ENCODE measurements around the gene CHD9.

Gene CHD9

GRCh38 chr16:53115047-53115446, 60.3 kb downstream of the CHD9 start:
- Histone ChIP-seq H3K4me2 (ENCODE audit: low read depth, low read length, poor library complexity, severe bottlenecking) (no peak overlapping the region), H3K9me2 (replicated peaks; ENCODE audit: low read depth, low read length) (no peaks in the 10 kb centered on the region), H3K36me3 (ENCODE audit: insufficient read depth, low read length) (no peaks in the 10 kb centered on the region), H3F3A (ENCODE audit: low read depth) (no peaks in the 10 kb centered on the region), H3K4me3 (ENCODE audit: low read length, poor library complexity, severe bottlenecking) (no peak overlapping the region), H3K9ac (ENCODE audit: low read depth, low read length, poor library complexity, severe bottlenecking) (no peak overlapping the region), H3K9me3 (ENCODE audit: insufficient read depth, low read depth, low read length) (no peaks in the 10 kb centered on the region), H3K27me3 (ENCODE audit: insufficient read depth, low read length, poor library complexity, severe bottlenecking) (no peaks in the 10 kb centered on the region), H3K4me1 (ENCODE audit: insufficient read depth, low read length, poor library complexity, severe bottlenecking) (no peaks in the 10 kb centered on the region), H3K79me2 (ENCODE audit: insufficient read depth, low read length) (no peaks in the 10 kb centered on the region), H4K20me1 (ENCODE audit: insufficient read depth, low read length, poor library complexity, severe bottlenecking) (no peaks in the 10 kb centered on the region), H2AFZ (ENCODE audit: low read length) (no peak overlapping the region)
- TF ChIP-seq, protein P1, sequence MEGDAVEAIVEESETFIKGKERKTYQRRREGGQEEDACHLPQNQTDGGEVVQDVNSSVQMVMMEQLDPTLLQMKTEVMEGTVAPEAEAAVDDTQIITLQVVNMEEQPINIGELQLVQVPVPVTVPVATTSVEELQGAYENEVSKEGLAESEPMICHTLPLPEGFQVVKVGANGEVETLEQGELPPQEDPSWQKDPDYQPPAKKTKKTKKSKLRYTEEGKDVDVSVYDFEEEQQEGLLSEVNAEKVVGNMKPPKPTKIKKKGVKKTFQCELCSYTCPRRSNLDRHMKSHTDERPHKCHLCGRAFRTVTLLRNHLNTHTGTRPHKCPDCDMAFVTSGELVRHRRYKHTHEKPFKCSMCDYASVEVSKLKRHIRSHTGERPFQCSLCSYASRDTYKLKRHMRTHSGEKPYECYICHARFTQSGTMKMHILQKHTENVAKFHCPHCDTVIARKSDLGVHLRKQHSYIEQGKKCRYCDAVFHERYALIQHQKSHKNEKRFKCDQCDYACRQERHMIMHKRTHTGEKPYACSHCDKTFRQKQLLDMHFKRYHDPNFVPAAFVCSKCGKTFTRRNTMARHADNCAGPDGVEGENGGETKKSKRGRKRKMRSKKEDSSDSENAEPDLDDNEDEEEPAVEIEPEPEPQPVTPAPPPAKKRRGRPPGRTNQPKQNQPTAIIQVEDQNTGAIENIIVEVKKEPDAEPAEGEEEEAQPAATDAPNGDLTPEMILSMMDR (conservative IDR thresholded peaks at IDR 0.05; ENCODE audit: low read length), result no peak
- TF ChIP-seq EZH2phosphoT487 (IDR thresholded peaks at IDR 0.05; ENCODE audit: borderline replicate concordance), result no peak

DNA sequence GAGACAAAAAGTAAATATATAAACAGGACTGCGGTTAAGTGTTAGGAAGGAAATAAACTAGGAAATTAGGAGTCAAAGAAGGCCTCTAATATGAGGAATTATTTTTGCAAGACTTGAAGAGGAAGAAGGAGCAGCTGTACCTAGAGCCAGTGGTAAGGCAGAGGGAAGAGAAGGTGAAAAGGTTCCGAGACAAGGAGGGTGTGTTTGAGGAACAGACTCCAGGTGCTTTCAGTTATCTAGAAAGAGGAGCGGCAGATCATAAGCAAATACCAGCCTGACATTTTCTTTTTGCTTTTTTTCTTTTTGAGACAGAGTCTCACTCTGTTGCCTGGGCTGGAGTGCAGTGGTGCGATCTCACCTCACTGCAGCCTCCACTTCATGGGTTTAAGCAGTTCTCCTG, 61.0 kb downstream of the CHD9 start:
- Histone ChIP-seq H3K9me2 (replicated peaks; ENCODE audit: low read depth, low read length) (no peaks in the 10 kb centered on the region), H3K4me2 (ENCODE audit: low read depth, low read length, poor library complexity, severe bottlenecking) (no peak overlapping the region), H3F3A (ENCODE audit: low read depth) (no peaks in the 10 kb centered on the region), H3K4me1 (ENCODE audit: insufficient read depth, low read length, poor library complexity, severe bottlenecking) (no peaks in the 10 kb centered on the region), H3K27me3 (ENCODE audit: insufficient read depth, low read length, poor library complexity, severe bottlenecking) (no peaks in the 10 kb centered on the region), H3K36me3 (ENCODE audit: insufficient read depth, low read length) (no peaks in the 10 kb centered on the region), H4K20me1 (ENCODE audit: insufficient read depth, low read length, poor library complexity, severe bottlenecking) (no peaks in the 10 kb centered on the region), H3K79me2 (ENCODE audit: insufficient read depth, low read length) (no peaks in the 10 kb centered on the region), H3K9me3 (ENCODE audit: insufficient read depth, low read depth, low read length) (no peaks in the 10 kb centered on the region), H3K4me3 (ENCODE audit: low read length, poor library complexity, severe bottlenecking) (no peak overlapping the region), H2AFZ (ENCODE audit: low read length) (no peak overlapping the region), H3K9ac (ENCODE audit: low read depth, low read length, poor library complexity, severe bottlenecking) (no peak overlapping the region)
- TF ChIP-seq, protein P1 (conservative IDR thresholded peaks at IDR 0.05; ENCODE audit: low read length), result no peak
- TF ChIP-seq EZH2phosphoT487 (IDR thresholded peaks at IDR 0.05; ENCODE audit: borderline replicate concordance), result no peak

GRCh38 chr16:53121043-53121620, 66.3 kb downstream of the CHD9 start:
- no peak overlapping the region for H3K9ac ChIP-seq (ENCODE audit: low read depth, low read length, poor library complexity, severe bottlenecking)
- H3K9me3 ChIP-seq (ENCODE audit: insufficient read depth, low read depth, low read length), result no peaks in the 10 kb centered on the region
- TF ChIP-seq, protein P1 (conservative IDR thresholded peaks at IDR 0.05; ENCODE audit: low read length), result no peak
- TF ChIP-seq EZH2phosphoT487 (IDR thresholded peaks at IDR 0.05; ENCODE audit: borderline replicate concordance), result no peak
- no peaks in the 10 kb centered on the region for H3K79me2 ChIP-seq (ENCODE audit: insufficient read depth, low read length)
- no peaks in the 10 kb centered on the region for H3K36me3 ChIP-seq (ENCODE audit: insufficient read depth, low read length)
- no peaks in the 10 kb centered on the region for H3K4me1 ChIP-seq (ENCODE audit: insufficient read depth, low read length, poor library complexity, severe bottlenecking)
- H3K9me2 ChIP-seq (replicated peaks; ENCODE audit: low read depth, low read length), result no peaks in the 10 kb centered on the region
- H2AFZ ChIP-seq (ENCODE audit: low read length), result no peak overlapping the region
- H3K27me3 ChIP-seq (ENCODE audit: insufficient read depth, low read length, poor library complexity, severe bottlenecking), result no peaks in the 10 kb centered on the region
- no peak overlapping the region for H3K4me3 ChIP-seq (ENCODE audit: low read length, poor library complexity, severe bottlenecking)
- no peaks in the 10 kb centered on the region for H3F3A ChIP-seq (ENCODE audit: low read depth)
- H3K4me2 ChIP-seq (ENCODE audit: low read depth, low read length, poor library complexity, severe bottlenecking), result no peak overlapping the region
- H4K20me1 ChIP-seq (ENCODE audit: insufficient read depth, low read length, poor library complexity, severe bottlenecking), result no peaks in the 10 kb centered on the region
